HG03060 (cell line): Measurements from ENCODE around the gene CHRNE.
A peak's percentile ranks its signal among the peaks of the same experiment; 100 is the strongest.
"Not testable (repeated sequence)": the region's sequence is repeated elsewhere in the genome, so short reads cannot be mapped to it uniquely, and the experiment has no call there.

Source experiments
- ATAC-seq: cut with Tn5 transposase; IDR thresholded peaks from one replicate; pipeline ENCODE4 v1.9.1; 2021; ENCODE audit warnings: low read depth, moderate number of reproducible peaks; ENCODE audit not compliant: unreplicated experiment

CHRNE gene

DNA sequence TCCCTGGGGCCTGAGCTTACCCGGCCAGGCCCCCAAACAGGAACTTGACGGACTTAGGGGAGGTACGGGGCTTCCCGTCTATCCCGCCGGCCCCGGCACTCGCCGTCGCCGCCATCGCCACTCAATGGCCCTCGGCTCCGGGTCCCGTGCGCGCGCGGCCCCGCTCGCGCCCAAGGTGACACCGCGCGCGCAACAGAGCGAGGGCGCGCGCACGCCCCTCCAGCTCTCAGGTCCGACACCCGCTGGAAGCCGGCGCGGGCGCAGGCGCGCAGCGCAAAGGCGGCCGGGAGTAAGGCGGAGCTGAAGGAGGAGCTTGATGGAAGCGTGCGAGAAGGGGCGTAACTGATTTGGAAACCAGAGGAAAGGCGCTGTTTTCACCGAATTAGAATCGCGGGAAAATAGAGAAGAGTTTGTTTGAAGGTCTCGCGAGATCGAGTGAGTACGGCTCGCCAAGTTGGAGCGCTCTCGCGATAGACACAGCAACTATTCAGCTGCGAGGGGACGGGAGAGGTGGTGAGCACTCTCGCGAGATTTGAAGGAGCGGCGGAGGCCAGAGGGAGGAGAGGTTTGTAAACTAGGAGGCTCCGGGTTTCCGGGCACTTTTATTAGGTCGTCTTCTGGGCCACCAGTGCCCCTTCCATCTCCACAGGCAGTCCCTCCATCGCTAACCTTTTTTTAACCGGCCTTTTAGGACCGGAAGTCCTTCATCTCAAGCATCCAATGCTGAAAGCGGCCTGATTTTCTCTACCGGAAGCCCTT is 37.1 kb upstream of the CHRNE start, which contains the start of the genes RNF167 and SLC25A11:
RNF167 (plus strand) TSS at position 473 of the 759 bp plus-strand sequence. CDS start 642 bp downstream, outside the sequence.
SLC25A11 (minus strand) TSS at position 251 of the 759 bp plus-strand sequence; CDS start at position 115, 136 bp downstream.
- peak; percentile 80 for ATAC-seq

DNA sequence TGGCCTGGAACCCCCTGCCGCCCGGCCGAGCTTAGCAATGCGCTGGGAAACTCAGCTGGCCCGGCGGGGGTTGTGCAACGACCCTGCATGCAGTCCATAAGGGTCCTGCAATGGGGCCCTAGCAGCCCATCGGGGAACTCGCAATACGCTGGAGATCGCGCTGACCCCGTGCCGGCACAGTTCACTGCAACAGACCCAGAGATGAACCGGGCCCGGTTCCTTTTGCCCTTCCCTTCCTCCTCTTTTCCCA is 36.6 kb upstream of the CHRNE start:
- no peak for ATAC-seq

DNA sequence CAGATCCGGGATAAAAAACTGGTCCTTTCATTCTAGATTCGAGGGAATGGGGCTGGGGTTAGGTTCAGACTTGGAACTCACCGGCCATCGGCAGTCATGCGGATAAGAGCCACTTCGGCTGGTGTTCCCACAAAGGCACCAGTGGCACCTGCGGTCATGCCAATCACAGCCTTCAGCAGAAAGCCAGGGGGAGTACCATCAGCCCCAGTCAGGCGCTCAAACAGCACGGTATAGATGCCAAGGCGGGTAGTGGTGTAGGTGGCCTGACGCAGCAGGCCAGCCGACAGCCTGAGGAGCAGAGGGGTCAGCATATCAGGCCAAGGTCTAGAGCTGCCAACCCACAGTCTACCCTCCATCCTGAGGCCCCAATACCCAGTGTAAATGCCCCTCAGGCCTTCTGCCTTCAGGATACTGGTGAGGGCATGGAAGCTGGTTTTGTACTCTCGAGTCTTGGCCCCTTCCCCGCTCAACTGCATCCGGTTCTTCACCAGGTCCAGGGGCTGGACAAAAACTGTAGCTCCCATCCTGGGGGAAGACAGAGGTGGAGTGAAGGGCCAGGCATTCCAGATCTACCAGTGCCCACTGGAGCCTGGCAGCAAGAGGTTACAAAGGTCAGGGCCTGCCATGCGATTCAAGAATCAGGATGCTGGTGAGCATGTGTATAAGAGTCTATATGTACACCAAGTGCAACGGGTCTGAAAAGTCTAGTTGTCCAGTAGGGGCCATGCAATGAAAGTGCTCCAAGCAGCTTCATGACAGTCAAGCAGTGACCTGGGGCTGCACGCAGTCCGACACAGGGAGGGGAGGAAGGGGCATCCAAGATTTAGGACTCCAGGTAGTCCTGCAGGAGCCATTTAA is 36.0 kb upstream of the CHRNE start:
- ATAC-seq: no peak

DNA sequence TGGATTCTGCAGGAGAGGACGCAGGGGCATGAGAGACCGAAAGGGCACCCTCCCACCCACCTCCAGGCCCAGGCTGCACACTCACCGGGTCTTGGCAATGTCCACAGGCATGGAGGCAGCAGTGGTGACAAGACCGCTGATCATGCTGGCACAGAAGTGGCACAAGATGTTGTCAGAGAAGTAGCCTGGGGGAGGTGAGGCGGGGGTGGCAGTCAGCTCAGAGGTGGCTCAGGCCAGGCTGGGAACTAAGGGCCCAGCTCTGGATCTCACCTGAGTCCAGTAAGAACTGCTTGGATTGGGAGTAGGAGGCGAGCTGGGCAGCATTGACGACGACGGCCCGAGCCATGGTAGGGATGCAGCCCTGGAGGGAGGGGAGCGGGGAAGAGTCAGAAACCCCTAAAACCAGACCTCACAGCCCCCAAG is 35.2 kb upstream of the CHRNE start:
- no peak for ATAC-seq

DNA sequence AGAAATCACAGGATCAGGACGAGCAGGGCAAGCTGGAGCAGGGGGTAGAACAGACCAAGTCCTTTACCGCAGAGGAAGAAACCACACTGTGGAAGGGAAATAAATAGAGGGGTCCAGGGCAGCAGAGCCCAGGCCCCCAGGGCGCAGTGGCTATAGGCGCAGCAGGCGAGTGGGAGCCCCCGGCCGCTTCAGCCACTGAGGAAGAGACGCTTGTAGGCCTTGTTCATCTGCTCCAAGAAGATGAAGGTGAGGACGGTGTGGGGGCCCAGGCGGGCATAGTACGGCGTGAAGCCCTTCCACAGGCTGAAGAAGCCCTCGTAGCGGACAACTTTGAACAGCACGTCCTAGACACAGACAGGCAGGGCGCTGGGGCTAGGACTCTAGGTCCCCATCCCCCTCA is 34.7 kb upstream of the CHRNE start:
- no peak for ATAC-seq

DNA sequence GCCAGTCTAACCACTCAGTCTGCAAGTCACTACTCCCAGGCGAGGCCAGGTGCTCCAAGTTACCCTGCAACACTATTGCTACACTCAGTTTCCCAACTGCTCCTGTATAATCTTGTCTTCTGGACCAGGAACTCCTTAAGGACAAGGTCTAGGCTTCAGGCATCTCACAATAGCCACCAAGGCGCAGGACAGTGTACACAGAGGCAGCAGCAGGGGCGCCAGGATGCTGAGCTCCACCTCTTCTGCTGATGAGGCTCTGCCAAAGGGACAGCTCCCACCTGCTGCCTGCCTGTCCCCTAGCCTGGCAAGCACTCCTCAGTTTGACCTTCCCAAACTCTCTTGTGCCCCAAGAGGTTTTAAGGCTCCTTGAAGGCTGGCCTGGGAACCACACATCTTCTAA is 33.5 kb upstream of the CHRNE start:
- no peak for ATAC-seq

DNA sequence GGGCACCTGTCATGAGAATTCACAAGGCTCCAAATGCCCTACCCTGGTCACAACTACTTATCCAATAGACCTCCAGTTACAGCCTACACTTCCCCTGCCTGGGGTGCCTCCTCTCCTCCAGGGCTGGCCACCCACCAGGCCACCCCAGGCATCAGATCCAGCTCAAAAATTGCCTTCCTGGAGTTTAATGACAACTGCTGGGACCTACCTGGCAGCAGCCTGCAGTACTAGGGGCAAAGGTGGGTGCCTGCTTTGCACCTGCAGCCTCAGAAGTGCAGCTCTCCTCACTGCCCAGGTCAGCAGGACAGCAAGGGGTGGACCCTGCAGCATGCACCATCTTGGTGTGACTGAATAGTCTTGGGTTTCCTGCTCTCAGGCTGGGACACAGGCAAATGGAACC is 32.8 kb upstream of the CHRNE start:
- ATAC-seq: no peak

DNA sequence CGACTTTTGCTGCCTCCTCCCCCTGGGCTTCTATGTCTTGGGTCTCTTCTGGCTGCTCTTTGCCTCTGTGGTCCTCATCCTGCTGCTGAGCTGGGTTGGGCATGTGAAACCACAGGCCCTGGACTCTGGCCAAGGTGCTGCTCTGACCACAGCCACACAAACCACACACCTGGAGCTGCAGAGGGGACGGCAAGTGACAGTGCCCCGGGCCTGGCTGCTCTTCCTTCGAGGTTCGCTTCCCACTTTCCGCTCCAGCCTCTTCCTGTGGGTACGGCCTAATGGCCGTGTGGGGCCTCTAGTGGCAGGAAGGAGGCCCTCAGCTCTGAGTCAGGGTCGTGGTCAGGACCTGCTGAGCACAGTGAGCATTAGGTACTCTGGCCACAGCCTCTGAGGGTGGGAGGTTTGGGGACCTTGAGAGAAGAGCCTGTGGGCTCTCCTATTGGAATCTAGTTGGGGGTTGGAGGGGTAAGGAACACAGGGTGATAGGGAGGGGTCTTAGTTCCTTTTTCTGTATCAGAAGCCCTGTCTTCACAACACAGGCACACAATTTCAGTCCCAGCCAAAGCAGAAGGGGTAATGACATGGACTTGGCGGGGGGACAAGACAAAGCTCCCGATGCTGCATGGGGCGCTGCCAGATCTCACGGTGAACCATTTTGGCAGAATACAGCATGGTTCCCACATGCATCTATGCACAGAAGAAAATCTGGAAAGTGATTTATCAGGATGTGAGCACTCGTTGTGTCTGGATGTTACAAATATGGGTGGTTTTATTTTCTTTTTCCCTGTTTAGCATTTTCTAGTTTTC is 31.5 kb upstream of the CHRNE start:
- ATAC-seq: no peak

DNA sequence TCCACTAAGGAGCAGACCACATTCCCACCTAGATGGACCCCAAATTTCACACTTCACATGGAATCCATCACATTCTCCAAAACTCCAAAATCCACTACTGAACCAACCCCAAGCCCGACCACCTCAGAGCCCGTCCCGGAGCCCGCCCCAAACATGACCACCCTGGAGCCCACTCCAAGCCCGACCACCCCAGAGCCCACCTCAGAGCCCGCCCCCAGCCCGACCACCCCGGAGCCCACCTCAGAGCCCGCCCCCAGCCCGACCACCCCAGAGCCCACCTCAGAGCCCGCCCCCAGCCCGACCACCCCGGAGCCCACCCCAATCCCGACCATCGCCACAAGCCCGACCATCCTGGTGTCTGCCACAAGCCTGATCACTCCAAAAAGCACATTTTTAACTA is 30.7 kb upstream of the CHRNE start:
- ATAC-seq: no peak

DNA sequence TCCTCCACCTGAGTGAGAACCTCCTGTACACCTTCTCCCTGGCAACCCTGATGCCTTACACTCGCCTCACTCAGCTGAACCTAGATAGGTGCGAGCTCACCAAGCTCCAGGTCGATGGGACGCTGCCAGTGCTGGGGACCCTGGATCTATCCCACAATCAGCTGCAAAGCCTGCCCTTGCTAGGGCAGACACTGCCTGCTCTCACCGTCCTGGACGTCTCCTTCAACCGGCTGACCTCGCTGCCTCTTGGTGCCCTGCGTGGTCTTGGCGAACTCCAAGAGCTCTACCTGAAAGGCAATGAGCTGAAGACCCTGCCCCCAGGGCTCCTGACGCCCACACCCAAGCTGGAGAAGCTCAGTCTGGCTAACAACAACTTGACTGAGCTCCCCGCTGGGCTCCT is 29.9 kb upstream of the CHRNE start:
- no peak for ATAC-seq

DNA sequence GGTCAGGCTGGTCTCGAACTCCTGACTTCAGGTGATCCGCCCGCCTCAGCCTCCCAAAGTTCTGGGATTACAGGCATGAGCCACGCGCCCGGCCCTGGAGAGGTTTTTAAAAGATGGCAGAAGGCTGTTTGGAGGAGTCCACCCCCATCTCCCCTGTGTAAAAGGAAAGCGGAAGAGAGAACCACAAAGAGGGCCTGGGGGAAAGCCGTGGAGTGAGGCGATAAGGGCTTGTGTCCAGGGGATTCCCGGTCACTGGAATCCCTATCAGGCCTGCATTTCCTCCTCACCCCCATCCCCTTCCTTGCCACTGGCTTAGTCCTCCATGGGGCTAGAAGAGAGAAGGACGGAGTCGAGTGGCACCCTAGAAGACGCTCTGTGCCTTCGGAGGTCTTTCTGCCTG is 29.1 kb upstream of the CHRNE start, which contains the start of gene GP1BA:
GP1BA (plus strand) TSS at position 315 of the 400 bp plus-strand sequence. CDS start 328 bp downstream, outside the sequence.
- ATAC-seq: no peak

DNA sequence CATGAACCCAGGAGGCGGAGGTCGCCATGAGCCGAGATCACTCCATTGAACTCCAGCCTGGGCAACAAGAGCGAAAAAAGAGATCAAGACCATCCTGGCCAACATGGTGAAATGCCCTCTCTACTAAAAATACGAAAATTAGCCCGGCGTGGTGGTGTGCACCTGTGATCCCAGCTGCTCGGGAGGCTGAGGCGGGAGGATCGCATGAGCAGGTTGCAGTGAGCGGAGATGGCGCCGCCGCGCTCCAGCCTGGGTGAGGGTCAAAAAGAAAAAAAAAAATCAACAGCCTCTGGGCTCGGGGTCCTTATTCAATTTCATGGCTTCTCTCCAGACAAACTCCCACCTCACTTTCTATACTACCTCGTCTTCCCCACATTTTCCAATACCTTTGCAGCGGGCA is 26.0 kb upstream of the CHRNE start:
- no peak for ATAC-seq

DNA sequence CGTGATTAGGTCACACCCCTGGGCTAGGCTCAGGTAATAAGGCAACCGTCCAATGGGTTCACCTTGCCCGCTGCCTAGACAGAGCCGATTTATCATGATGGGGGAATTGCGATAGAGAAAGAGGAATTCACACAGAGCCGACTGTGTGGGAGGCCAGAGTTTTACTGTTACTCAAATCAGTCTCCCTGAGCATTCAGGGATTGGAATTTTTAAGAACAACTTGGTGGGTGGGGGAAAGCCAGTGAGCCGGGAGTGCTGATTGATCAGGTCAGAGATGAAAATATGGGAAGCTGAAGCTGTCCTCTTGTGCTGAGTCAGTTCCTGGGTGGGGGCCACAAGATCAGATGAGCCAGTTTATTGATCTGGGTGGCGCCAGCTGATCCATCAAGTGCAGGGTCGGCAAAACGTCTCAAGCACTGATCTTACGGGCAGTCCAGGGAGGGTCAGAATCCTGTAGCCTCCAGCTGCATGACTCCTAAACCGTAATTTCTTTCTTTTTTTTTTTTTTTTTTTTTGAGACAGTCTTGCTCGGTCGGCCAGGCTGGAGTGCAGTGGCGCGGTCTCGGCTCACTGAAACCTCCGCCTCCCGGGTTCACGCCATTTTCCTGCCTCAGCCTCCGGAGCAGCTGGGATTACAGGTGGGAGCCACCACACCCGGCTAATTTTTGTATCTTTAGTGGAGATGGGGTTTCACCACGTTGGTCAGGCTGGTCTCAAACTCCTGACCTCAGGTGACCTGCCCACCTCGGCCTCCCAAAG is 23.9 kb upstream of the CHRNE start:
- not testable (repeated sequence) for ATAC-seq

DNA sequence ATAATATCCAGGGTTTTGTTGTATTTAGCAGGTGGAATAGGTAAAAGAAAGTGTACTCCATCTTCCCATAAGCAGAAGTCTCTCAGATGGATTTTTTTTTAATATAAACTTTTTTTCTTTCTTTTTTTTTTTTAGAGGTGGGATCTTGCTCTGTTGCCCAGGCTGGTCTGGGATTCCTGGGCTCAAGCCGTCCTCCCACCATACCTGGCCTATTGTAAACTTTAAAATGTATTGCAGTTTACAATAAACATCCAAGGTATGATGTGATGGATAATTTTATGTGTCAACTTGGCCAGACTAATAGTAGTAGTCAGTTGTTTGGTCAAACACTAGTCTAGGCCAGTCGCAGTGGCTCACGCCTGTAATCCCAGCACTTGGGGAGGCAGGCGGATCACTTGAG is 18.4 kb upstream of the CHRNE start:
- no peak for ATAC-seq

DNA sequence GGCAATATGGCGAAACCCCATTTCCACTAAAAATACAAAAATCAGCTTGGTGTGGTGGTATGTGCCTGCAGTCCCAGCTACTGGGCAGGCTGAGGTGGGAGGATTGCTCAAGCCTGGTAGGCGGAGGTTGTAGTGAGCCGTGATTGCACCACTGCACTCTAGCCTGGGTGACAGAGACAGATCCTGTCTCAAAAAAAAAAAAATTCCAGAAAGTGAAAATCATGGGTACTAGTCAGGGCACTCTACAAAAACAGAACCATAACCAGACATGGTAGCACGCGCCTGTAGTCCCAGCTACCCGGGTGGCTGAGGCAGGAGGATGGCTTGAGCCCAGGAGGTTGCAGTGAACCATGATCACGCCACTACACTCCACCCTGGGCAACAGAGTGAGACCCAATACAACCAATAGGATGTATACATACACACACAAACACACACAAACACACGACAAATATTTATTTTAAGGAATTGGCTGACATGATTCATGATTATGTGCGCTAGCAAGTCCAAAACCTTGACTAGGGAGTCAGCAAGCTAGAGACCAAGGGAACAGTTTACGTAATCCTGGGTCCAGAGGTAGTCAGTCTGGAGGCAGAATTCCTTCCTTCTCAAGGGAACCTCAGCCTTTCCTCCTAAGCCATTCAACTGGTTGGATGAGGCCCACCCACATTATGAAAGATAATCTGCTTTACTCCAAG is 17.6 kb upstream of the CHRNE start:
- ATAC-seq: no peak

DNA sequence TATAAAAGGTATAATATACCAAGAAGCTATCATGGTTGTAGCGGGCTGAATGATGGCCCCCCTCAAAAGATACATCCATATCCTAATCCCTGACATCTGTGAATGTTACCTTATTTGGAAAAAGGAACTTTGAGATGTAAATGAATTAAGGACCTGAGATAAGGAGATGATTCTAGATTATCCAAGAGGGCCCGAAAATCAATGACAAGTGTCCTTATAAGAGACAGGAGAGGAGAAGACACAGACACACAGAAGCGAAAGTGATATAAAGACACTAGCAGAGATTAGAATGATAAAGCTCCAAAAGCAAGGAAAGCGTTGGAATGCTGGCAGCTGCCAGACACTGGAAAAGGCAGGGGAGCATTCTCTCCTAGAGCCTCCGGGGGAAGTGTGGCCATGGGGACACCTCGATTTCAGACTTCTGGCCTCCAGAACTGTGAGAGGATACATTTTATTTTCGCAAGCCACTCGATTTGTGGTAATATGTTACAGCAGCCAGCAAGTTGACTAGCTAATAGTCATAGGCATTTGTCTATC is 16.7 kb upstream of the CHRNE start:
- ATAC-seq: no peak

DNA sequence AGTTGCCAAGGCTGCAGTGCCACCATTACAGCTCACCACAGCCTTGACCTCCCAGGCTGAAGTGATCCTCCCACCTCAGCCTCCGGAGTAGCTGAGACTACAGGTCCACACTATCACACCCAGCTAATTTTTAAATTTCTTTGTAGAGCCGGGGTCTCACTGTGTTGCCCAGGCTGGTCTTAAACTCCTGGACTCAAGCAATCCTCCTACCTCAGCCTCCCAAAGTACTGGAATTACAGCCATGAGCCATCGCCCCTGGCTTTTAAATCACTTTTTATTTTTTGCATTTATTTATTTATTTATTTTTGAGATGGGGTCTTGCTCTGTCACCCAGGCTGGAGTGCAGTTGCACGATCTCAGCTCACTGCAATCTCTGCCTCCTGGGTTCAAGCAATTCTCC is 11.7 kb upstream of the CHRNE start:
- not testable (repeated sequence) for ATAC-seq

DNA sequence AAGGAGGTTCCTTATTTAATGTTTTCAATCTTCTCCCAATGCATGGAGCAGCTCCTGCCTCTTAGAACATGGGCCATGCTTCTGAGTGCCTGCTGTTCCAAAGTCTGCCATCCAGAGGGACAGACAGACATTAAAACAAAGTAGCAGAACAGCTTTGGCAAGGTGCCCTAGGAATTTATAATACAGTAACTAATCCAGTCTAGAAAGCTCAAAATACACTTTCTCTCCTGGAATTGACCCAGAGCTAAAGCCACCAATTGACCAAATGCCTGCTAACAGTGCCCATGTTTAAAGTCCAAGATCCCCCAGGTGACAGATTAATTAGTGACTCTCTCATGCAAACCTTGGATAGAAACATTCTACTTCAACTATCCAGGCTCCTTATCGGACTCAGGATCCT is 11.1 kb upstream of the CHRNE start:
- no peak for ATAC-seq

DNA sequence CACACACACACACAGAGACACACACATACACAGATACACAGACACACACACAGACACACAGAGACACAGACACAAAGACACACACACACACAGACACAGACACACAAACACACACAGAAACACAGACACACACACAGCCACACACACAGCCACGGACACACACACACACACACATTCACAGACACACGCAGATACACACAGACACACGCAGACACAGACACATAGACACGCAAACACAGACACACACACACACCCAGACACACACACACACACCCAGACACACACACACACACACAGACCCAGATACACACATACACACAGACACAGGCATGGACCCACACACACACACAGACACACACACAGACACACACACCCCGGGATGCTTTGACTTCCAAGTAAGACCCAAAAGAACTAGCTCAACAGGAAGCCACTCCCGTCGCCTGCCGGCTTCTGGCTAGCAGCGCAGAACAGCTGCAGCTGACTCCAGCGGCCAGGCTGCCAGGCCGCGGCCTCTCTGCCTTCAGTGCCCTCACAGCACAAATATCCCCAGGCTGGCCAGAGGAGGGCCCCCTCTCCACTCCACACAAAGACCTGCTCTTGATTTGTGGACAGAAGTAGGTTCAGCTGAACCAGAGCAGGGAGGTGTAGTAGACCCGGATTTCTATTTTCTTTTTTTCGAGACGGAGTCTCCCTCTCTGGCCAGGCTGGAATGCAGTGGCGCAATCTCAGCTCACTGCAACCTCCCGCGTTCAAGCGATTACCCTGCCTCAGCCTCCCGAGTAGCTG is 6.0 kb upstream of the CHRNE start:
- ATAC-seq: no peak
